Activated CD4-positive, alpha-beta T cell treated with anti-CD3 and anti-CD28 coated beads, Interleukin-2, Interleukin-6, amounts not matched to agents 100 ng/mL and 50 ng/mL, durations not matched to agents 16 hours and 8 hours (primary cell): ENCODE results near the gene F2RL1.
"Not testable (repeated sequence)": the region's sequence is repeated elsewhere in the genome, so short reads cannot be mapped to it uniquely, and the experiment has no call there.

Source experiments
- DNase-seq: peaks from one replicate; pipeline ENCODE4 v3.0.0-alpha.2; 2020

The F2RL1 gene

DNA sequence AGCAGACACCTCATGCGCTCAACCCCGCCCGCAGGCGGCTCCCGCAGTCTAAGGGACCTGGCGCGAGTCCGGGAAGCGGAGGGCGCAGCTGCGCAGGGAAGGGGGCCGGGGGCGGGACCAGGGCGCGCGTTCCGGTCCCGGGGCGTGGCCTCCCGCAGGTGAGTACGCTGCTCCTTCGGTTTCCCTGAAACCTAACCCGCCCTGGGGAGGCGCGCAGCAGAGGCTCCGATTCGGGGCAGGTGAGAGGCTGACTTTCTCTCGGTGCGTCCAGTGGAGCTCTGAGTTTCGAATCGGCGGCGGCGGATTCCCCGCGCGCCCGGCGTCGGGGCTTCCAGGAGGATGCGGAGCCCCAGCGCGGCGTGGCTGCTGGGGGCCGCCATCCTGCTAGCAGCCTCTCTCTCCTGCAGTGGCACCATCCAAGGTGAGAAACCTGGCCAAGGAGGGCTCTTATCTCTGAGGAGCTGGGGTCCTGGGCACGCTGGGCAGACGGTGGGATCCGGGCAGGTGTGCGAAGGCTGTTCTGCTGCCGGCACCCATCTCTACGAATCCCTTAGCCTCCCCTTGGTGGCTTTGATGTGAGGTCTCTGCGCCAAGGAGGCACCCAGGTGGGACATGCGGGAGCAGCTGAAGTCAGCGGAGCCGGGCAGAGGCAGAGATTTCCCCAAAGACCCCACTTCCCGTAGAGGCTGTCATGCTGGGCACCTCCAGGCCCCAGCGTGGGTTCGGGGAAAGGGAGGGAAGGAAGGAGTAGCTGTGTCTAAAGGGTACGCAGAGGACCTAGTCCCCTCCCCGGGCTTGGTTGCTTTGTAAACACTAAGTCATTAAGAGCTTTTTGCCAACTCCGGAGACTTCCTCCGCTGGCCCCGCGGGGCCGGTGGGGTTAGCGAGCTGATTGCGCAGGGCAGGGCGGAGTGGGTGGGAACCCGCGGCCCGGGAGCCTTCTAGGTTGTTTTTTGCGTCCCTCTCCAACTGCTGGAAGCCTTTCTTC lies at the start of gene F2RL1:
Gene F2RL1, plus strand, starts transcription at position 187 of the 988 bp plus-strand sequence. Its CDS starts 153 bp downstream, at position 340.
- peak; percentile 28 for DNase-seq

DNA sequence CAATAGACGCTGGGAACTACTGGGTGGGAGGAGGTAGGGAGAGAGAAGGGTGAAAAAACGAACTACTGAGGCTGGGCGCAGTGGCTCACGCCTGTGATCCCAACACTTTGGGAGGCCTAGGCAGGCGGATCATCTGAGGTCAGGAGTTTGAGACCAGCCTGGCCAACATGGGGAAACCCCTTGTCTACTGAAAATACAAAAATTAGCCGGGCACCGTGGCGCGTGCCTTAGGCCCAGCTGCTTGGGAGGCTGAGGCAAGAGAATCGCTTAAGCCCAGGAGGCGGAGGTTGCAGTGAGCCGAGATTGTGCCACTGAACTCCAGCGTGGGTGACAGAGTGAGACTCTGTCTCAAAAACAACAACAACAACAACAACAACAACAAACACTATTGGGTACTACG lies 47.8 kb upstream of the F2RL1 start:
- DNase-seq, result not testable (repeated sequence)

- DNase-seq, result no peak
These were observed 47.0 kb upstream of the F2RL1 start for GRCh38 chr5:76771705-76772405.

DNA sequence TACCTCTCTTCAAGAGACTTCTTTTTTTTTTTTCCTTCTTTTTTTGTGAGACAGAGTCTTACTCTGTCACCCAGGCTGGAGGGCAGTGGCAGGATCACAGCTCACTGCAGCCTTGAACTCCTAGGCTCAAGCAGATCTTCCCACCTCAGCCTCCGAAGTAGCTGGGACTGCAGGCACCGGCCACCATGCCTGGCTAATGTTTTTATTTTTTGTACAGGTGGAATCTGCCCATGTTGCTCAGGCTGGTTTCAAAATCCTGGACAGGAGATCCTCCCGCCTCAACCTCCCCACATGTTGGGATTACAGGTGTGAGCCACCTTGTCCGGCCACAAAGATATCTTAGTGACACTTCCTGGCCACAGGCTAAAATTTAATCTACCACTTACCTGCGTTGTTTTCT lies 42.9 kb upstream of the F2RL1 start:
- DNase-seq, result no peak

- no peak for DNase-seq
These were observed 42.4 kb upstream of the F2RL1 start for GRCh38 chr5:76776391-76776790.

DNA sequence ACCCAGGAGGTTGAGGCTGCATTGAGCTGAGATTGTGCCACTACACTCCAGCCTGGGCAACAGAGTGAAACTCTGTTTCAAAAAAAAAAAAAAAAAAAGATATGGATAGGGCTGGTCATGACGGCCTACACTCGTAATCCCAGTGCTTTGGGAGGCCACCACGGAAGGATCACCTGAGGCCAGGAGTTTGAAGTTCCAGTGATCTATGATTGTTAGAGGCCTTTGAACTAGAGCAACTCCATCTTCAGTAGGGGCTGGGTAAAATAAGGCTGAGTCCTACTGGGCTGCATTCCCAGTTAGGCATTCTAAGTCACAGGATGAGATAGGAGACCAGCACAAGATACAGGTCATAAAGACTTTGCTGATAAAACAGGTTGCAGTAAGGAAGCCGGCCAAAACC lies 38.2 kb upstream of the F2RL1 start:
- not testable (repeated sequence) for DNase-seq

GRCh38 chr5:76781775-76782174 lies 37.1 kb upstream of the F2RL1 start:
- no peak for DNase-seq

- DNase-seq, result no peak
These were observed 36.4 kb upstream of the F2RL1 start for GRCh38 chr5:76782444-76782843.

DNA sequence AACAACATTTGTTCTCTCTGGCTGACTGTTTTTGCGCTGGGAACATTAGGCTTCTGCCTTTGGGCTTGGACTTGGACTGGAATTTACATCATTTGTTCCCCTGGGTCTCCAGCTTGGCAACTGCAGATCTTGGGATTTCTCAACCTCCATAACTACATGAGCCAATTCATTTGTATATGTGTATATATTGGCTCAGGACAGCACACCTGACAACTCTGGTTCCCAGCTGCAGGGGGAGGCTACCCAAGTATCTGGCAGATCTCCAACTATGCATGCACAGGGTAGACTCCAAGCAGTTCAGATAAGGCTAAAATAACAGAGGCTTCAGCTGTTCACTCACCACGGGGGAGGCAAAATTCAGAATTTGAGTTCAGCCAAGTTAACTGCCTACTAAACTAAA lies 31.6 kb upstream of the F2RL1 start:
- DNase-seq, result no peak

- DNase-seq, result no peak
These were observed 30.5 kb upstream of the F2RL1 start for GRCh38 chr5:76788362-76788761.

DNA sequence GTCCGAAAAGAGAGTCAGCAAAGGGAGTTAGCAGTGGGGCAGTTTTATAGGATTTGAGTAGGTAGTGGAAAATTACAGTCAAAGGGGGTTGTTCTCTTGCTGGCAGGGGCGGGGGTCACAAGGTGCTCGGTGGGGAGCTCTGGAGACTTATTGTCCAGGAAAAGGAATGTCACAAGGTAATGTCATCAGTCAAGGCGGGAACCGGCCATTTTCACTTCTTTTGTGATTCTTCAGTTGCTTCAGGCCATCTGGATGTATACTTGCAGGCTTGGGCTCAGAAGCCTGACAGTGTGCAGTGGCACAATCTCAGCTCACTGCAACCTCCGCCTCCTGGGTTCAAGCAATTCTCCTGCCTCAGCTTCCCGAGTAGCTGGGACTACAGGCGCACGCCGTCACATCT lies 29.6 kb upstream of the F2RL1 start:
- not testable (repeated sequence) for DNase-seq

DNA sequence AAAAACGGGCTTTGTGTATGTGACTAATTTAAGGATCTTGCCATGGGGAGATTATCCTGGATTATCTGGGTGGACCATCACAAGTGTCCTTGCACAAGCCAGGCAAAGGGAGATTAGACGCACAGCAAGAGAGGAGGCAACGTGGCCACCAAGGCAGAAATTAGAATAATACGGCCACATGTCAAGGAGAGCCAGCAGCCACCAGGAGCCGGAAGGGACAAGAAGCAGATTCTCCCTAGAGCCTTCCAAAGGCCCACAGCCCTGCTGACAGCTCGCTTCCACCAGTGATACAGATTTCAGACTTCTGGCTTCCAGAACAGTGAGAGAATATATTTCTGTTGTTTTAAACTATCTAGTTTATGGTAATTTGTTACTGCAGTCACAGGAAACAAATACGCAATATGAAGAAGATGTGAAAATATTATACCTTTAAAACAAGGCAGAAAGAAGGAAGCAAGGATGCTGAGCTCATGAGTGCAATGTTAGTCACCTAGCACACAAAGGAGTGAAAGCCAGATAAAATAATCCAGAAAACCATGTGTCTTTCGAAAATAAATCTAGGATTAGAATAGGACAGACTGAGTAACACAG lies 28.7 kb upstream of the F2RL1 start:
- no peak for DNase-seq

- peak; percentile 78 for DNase-seq
These were observed 28.1 kb upstream of the F2RL1 start for GRCh38 chr5:76790632-76791290.

DNA sequence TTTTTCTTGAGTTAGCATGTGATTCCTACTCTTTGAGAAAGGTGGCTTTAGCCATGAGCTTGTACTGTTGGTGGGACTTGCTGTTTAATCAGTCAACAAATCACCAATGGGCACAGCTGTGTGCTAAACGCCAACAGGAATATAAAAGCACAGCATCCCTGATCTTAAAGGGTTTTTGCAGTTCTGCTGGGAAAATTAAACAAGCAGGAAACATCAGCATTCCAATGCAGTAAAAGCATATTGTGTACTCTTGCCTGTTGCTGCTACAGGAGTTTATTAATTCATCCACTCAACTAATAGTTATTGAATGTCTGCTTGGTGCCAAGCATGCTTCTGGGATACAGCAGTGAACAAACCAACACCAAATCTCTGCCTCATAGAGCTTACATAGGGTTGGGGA lies 27.4 kb upstream of the F2RL1 start:
- no peak for DNase-seq

DNA sequence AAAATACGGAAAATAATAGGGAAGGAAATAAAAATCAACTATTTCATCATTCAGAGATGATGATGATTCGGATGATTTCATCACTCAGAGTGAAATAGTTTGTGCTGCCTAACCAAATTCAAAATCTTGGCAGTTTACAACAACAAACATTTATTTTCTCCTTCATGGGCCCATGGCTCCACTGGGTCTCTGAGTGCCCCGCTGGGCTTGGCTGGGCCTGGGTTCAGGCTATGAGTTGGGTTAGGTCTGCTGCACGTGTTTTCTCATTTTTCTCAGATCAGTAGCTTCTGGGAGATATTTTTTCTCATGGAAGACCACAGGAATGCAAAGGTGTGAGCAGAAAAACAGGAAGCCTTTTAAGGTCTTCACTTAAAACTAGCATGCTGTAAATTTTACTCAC lies 24.0 kb upstream of the F2RL1 start:
- DNase-seq, result no peak

DNA sequence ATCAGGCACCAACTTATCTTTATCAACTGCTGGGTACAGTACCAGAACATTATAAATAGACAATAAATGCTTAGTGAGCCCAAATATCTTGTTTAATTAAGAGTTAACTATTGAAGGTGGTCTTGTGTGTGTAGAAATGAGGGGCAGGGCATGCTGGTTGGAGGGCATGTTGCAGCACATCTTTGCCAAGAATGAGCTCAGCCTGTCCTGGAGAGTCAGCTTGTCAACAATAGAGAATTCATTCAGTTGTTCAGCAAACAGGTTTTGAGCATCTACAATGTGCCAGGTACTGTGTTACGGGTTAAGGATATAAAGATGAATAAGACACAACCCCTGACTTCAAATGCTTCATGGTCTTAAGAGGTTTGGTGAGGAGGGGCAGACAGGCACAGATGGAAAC lies 19.2 kb upstream of the F2RL1 start:
- no peak for DNase-seq

DNA sequence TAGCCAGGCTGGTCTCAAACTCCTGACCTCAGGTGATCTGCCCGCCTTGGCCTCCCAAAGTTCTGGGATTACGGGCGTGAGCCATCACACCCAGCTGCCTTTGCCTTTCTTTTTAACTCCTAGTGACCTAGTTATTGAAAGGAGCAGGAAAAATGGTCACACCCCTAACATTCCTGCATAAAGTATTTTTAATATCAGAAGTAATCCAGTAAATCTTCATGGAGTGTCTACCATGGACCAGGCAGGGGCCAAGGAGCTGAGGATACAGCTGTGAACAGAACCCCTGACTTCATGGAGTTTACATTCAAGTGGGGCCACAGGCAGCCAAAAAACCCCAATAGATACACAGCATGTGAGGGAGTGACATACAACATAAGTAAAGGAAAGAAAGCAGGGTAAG lies 18.3 kb upstream of the F2RL1 start:
- no peak for DNase-seq

GRCh38 chr5:76801159-76801802 lies 17.5 kb upstream of the F2RL1 start:
- no peak for DNase-seq

DNA sequence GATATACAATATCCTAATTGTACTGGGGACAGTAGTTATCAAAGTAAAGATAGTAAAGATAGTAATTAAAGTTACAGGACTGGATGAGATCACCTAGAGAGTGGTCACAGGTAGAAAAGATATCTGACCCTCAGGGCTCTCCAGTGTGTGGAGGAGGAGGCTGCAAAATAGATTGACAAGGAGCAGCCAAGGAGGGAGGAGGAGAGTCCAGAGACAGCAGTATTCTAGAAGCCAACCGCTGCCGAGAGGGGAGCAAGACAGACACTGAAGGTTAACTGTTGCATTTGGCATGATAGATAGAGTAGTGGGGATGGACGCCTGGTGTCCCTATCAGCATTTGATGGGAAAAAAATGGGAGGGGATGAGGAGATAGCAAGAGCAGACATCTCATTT lies 17.0 kb upstream of the F2RL1 start:
- DNase-seq, result no peak

DNA sequence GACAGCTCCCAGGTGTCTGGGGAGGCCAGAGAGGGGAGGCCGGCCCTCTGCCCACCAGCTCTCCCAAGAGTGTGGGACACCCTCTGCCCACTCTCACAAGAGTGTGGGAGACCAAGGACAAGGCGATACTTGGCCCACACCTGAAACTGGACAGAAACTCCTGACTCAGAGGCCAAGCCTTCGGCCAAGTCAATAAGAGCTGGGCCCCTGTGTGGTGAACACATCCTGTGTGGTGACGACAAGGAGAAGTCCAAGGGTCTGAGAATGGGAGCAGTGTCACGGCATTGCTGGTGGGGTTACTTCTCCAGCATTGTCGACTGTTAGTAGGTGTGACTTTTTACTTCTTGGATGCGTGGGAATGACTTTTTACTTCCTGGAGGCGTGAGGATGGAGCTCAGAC lies 14.6 kb upstream of the F2RL1 start:
- no peak for DNase-seq

GRCh38 chr5:76805821-76806505 lies 12.9 kb upstream of the F2RL1 start:
- DNase-seq, result peak; percentile 44

- DNase-seq, result no peak
These were observed 11.5 kb upstream of the F2RL1 start for GRCh38 chr5:76807296-76807695.
